WI38 (cell line): ENCODE data around the gene NINL.
"Not testable (repeated sequence)": the region's sequence is repeated elsewhere in the genome, so short reads cannot be mapped to it uniquely, and the experiment has no call there.

Experiments used
- H3K4me3 ChIP-seq: 2 replicates; pipeline ENCODE4 v1.5.1; 2011; ENCODE audit warnings: low read depth, mild to moderate bottlenecking, control low read depth, low read length
- CTCF ChIP-seq: IDR thresholded peaks from 2 replicates; pipeline ENCODE4 v1.5.1; 2012; ENCODE audit warnings: low read depth, mild to moderate bottlenecking, control low read depth, low read length

Gene NINL

DNA sequence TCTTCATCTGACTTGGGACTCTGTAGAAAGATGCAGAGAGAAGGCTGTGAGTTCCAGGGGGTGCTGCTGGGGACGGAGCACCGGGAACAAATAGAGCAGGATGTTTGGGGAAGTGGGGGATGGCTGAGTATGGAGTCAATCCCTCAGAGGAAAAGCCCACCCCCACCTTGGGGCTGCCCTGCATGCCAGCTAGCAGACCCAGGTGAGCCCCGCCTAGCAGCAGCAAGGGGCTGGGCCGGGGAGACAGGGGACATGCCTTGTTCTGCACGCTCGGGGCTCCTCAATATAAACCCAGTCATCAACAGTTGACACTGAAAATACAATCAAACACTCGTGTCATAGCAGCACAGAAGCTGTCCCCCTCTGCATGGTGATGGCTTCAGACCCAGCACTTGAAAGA, 74.6 kb downstream of the NINL start:
- no peak for TF ChIP-seq CTCF
- no peak overlapping the region for H3K4me3 ChIP-seq

GRCh38 chr20:25510202-25510601, 75.1 kb downstream of the NINL start:
- H3K4me3 ChIP-seq: no peak overlapping the region
- no peak for TF ChIP-seq CTCF

- H3K4me3 ChIP-seq: no peak overlapping the region
- no peak for TF ChIP-seq CTCF
These were observed 76.2 kb downstream of the NINL start for GRCh38 chr20:25509084-25509483.

- TF ChIP-seq CTCF: no peak
- H3K4me3 ChIP-seq: no peak overlapping the region
These were observed 77.1 kb downstream of the NINL start for GRCh38 chr20:25508083-25508770.

DNA sequence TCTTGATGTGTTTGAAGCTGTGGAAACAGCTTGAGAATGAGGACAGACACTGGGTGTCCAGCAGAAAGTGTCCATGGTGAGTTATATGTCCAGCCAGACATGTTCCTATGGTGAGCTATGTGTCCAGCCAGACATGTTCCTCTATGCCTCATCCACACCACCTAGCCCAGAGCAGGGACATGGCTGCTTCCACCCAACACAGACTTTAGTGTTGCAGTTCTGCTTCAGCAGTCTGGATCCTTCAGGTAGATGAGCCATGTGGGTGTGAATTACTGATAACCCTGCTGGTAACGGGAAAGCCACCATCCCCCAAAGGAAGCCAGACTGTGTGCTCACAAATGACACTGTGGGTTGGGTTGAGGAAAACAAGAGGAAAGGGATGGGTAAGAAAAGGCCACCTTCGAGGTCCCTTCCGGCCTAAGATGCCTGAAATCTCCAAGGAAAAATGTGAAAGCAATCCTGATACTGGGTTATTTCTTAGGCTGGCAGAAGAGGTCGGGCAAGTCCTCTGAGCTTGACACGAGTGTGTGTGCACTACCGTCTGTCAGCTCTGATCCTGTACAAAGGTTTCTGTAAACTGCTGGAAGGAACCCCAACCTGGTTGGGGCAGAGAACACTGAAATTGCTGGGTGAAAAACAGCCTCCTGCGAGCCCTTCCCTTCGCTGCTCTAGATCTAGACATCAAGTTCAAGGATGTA, 77.8 kb downstream of the NINL start:
- no peak overlapping the region for H3K4me3 ChIP-seq
- TF ChIP-seq CTCF: no peak

DNA sequence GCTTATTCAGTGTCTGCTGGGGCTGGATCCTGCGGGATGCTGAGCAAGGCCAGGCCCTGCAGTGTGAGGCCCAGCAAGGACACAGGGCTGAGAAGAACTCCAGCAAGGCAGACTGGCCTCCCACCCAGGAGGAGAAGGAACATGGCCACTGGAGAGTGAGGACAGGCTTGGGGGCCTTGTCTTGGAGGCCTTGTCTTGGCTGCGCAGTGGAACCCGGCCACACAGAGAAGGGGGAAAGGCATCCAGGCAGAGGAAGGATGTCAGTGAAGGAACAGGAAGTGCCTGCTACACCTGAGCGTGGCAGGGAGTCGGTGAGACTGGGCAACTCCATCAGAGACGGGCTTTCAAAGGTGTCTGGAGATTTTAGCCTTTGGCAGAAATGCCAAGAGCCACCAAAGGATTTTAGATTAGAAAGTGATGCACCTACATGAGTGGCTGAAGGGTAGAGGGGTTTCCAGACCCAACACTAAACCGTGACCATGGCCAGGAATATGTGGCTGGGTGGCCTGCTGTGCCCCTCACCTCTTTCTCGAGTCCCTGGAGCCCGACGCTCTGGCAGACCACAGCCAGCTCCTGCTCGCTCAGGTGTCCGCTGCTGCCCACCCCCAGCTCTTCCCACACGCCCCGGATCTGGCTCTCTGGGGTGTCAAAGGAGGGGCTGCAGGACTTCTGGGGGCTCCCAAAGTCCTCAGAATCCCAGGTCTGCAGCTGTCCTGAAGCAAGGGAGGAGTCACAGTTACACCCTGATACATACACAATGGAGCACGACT, 80.8 kb downstream of the NINL start:
- no peak overlapping the region for H3K4me3 ChIP-seq
- no peak for TF ChIP-seq CTCF

- H3K4me3 ChIP-seq: no peak overlapping the region
- TF ChIP-seq CTCF: no peak
These were observed 81.4 kb downstream of the NINL start for GRCh38 chr20:25503936-25504335.

GRCh38 chr20:25503051-25503639, 82.2 kb downstream of the NINL start:
- H3K4me3 ChIP-seq: not testable (repeated sequence)
